HG03025 (cell line): ENCODE results near the gene LBX2.

Source experiments
- ATAC-seq: cut with Tn5 transposase; IDR thresholded peaks from one replicate; pipeline ENCODE4 v1.9.1; 2021; ENCODE audit warnings: mild to moderate bottlenecking, moderate library complexity; ENCODE audit not compliant: unreplicated experiment, low FRiP score

Gene LBX2

DNA sequence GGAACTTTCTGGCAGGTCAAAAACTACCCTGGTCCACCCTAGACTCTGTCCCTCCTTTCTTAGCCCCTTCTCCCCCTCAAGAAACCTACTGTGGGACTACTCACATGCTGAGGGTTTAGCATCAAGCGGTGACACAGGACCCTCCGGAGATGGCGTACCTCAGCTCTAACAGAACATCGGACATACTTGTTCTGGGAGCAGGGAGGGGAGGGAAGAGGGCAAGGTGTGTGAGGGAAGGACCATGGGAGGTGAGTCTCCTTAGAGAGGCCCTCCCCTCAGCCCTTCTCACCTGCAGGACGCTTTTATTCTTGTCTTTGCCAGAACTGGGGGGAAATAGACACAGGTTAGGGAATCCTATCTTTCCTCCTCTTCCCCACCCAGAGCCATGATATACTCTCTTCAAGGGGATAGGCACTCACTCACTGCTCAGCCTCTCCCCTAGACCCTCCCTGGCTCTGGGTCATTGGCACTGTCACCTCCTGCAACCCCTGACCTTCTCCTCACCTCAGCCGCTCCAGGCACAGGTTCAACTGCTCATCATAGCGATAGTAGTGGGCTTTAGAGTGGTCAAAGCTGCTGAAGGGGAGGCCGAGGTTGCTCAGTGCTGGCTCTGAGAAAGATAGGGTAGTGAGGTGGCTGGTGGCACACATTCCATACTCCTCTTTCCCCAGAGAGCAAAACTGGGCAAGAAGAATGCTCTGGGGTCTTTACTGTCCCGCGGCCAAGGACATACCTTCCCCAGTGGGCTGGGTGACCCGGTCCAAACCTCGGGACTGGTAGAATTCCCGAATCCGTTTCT lies 6.2 kb upstream of the LBX2 start:
- ATAC-seq = no peak

DNA sequence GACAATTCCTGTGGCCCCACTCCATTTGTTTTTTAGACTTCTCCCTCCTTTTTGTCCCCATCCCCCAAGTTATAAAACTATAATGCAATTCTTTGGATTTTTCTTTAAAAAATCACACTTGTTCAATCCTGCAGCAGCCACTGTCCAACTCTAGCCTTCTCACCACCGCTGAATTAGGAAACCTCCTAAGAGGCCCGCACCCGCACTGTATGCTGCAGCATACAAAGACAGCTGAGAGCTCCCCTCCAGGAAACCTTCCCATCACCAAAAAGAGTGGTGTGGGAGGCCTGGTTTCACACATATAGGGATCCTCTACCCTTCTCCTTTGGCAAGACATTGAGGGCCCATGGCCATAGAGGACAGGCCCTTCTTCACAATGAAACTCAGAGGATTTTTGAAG lies 5.2 kb upstream of the LBX2 start:
- no peak for ATAC-seq

DNA sequence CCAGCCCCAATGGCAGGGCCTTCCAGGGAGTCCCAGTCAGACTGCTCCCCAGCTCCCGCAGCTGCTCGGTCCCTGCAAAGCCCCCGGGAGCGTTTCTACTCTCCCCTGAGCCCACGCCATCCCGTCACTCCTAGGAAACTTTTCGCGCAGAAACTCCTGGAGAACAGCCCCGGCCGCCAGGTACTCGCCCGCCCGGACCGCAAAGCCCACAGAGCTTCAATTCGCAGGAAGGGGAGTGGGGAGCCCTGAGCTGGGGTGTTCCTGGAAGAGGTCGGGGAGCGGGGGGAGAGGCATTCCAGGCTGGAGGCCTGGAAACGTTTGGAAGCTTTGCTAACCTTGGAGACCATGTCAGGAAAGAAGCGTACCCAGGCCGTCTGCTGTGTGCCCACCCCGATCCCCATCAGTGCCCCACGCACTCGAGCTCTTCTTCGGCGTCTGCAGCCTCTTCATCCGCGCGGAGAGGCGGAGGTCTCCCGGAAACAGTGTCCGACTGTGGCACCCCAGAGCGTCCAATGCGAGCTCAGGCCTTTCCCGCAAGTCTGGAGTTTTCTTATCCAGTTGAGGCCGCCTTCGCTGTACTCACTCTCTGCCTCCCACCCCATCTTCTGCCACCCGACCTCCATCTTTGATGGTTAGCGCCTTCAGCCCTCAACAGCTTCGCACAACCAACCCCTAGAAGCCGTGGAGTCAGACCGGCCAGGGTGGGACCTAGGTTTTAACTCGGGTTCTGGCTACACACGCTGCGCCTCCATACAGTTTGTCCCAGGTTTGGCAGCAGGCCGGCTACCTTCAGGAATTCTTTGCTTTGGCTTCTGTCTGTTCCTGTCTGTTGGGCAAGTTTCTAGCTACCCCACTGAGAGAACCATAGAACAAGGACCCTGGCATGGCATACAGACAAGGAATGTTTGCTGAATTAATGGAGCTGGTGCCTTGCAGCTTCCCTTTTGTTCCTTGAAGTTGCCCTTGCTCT lies 4.4 kb upstream of the LBX2 start:
- no peak for ATAC-seq

DNA sequence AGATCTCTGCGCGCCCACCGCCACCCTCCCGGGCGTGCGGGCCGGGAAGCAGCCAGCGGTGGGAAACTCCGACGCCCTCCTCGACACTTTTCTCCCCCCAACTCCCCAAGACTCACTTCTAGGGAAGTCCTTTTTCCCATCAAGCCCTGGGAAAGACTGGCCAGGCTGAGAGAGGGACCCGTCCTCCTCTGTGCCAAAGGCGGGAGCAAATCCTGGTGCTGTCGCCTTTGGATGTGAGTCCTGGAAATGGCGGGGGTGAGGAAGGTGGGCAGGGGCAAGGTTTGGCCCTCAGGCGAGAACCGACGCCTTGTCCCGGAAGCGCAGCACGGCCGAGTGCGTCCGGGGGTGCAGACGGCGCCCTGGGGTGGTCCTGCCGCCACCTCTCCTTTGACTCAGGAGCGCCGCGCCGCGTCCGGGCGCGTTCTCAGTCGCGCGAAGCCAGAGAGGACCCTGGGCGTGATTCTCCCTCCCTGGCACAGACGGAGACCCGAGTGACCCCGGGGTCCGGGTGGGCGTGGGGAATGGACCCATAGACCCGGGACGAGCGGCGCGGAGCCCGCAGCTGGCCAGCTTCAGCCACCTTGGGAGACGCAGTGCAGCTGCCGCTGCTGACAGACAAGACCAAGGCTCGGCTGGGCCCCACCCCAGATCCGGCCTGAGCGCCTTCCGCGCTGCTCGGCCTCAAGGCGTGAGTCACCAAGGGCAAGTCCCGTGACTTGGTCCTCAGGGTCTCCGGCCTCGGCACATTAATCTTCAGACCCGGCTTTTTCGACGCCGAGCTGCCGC lies 3.5 kb upstream of the LBX2 start:
- ATAC-seq = no peak

DNA sequence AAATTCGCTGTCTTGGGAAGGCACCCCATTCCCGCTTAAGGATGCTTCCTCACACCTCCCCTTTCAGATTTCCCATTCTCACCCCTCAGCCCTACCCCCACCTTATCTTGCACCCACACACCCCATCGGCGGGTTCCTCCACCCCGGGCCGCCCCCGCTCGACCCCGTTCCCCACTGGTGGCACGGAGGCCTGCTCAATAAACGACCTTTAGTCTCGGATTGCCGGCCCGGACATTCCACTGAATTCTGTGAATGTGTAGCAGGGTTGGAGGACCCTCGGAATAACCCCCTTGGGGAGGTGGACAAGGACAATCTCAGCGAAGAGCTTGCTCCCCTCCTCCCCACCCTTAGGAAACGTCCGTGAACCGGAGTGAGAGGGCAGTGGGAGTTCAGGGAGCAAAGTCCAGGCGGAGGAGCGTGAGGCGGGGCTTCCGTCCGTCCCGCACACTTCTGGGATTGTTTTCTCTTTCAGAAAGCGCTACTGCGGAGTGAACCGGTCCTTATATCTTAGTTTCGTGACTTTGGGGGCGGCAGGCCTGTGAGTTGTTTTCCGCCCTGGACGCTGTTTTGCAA lies 2.8 kb upstream of the LBX2 start:
- ATAC-seq = no peak

DNA sequence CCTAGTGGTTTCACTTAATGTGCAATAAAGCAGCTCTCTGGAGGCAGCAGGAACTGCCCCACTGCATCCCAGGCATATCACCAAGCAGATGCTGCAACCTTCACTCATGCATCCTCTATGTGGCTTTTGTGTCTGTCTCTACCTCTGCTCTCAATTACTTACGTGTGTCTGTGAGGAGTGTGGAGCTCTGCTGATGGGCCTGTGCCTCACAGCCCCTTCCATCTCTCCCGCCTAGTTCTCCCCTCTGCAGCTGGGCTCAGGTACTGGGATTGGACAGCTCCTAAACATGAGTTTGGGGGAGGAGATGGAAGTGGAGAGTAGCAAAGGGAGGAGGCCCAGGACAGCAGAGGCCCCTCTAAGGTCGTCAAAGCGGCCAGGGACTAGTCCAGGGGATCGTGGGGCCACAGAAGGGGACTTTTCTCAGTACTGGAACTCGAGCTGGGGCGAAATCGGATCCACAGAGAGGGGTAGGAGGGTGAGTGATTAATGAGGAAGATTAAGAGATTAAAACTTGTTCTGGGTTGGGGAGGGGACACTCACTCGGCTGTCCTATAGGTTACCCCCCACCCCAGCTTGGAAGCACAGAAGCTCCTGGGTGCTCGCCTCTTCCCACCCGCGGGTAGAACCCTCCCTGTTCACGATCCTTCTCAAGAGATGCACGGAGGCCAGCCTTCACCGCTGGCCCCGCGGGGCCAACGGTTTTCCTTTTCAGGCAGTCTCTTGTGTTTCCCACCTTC lies 2.1 kb upstream of the LBX2 start:
- no peak for ATAC-seq

DNA sequence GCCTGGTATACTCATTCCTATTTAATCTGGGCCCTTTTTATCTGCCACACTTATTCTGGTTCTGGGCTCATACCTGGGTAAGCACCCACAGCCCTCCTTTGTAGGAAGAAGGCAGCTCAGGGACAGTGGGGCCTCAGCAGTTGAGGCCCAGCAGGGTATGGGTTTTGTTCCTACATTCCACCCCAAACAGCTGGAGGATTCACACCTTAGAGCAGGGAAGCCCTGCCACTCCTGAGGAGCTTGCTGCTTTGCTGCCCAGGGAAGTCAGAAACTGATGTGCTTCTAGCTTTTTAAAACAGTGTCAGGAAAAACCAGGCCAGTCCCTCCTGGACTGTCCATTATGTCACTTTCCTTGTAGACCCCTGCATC lies 1.2 kb upstream of the LBX2 start:
- no peak for ATAC-seq

DNA sequence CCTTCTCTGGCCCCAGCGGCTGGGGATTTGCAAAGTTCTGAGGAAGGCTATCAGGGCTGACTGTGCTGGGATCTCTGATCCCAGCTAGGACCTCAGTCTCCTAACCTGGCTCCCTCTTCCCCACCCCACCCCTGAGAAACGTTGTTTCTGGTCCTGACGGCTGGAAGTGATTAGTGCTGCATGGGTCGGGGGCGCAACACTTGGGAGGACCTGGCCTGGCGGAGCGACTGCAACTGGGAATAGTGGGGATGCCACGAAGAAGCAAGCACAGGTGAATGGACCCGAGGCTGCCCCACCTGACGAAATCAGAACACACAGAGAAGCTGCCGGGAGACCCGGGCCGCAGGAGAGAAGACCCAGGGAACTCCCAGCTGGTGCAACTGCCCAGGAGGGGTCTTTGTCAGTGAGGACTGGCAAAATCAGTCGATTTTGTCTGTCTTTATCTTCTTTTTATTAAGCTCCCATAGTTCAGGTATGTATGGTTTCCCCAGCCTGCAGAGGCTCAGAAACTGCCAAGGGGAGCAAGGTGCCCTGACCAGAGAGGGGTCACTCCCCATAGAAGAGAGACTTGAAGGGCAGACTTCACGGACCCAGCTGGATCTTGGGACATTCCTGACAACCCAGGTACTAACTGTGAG lies 656 bp upstream of the LBX2 start:
- ATAC-seq = no peak

DNA sequence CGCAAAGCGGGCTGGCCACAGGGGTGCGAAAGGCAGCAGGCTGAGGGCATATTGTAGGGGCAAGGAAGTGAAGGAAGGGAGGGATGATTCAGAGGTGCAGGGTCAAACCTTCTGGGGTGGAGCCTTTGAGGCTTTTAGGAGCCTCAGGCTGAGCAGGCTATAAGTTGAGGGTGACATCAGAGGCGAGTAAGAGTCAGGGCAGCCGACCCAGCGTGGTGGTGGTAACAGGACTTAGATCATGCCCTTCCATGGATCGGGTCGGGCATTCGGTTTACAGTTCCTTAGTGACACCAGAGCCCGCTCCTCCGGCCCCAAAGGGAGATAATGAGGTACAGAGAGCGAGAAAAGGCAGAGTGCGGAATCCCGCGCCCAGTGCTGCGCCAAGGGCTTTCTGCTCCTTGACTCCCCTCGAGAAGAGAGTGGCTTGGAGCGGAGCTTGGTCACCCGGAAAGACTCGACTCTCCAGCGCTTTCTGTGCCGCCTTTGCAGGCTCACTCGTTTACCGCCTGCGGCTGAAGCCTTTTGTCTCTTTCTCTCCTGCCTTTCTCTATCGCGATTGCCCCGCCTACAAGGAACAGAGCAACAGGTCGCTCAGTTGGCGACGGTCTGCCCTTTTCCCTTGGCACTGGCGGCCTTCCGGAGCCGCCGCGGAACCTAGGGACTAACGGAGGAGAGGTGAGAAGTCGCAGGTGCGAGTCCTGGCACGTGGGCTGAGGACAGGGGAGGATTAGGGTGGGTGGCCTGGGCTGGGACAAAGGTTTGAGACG lies 720 bp downstream of the LBX2 start:
- ATAC-seq = no peak

DNA sequence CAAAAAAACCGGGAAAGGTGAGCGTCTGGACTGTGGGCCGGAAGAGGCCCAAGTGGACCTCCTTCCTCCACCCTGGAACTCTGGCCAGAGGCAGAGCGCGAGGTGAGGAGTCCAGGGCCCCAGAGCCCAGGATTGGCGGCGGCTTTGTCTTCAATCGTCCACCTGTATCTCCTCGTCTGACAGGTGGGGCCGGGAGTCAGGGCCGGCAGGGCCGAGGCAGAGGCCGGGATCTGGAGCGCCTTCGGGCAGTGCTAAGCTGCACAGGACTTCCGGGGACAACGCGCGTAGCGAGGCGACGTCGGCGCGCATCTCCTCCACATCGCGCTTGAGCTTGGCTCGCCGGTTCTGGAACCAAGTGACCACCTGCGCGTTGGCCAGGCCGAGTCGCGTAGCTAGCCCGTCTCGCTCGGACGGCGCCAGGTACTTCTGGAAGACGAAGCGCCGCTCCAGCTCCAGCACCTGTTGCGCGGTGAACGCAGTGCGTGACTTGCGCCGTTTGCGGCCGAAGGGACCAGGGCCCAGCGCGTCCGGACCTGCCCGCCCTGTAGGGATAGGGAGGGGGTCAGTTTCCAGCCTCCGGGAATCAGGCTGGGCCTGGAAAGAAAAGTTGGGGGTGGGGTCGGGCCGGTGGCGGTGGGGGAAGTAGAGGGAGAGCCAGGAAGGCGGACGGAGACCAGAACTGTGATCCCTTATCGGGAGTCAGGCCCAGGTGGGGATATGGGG lies 1.5 kb downstream of the LBX2 start:
- no peak for ATAC-seq

DNA sequence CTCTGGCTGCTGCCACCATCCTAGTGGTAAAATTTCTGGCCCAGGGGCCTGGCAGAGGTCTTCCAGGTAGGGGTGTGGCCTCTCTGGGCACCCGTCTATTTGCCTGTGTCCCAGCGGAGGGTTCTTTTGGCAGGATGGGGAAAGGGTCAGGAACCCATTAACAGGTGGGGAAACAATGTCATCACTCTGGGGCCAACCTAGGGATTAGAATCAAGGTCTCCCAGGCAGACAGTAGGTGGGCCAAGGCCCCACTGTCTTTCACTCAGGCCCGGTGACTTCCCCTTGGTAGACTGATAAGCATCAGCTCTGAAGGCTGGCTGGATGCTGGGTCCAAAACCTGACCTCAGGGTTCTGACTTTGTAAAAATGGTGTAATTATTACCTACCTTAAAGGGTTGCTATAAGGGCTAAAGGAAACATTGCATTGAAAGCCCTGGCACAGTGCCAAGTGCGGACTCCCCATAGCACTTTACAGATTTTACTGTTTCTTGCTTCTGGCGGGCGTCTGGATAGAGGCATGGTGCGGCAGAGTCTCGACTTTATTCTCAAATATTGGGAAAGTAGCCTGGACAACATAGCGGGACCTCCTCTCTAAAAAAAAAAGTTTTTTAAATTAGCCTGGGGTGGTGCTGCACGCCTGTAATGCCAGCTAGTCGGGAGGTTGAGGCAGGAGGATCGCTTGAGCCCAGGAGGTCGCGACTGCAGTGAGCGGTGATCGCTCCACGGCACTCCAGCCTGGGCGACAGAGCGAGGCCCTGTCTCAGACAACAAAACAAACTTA lies 2.2 kb downstream of the LBX2 start:
- ATAC-seq = no peak

DNA sequence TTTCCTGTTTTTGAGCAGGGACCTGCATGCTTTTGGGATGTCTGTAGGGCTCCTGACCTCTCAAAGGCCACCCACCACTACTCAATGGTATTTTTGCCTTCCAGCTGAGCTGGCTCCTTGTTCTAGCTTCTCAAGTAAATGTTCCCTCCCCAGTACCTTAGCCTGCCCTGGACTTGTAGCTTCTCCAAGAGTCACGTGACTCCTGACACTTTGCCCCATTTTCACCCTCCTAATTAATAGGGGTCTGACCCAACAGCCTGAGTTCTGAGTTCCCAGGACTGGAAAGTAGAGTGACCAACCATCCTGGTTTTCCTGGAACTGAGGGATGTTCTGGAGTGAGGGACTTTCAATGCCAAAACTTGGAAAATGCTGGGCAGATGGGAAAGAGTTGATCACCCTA lies 4.0 kb downstream of the LBX2 start:
- ATAC-seq = no peak

DNA sequence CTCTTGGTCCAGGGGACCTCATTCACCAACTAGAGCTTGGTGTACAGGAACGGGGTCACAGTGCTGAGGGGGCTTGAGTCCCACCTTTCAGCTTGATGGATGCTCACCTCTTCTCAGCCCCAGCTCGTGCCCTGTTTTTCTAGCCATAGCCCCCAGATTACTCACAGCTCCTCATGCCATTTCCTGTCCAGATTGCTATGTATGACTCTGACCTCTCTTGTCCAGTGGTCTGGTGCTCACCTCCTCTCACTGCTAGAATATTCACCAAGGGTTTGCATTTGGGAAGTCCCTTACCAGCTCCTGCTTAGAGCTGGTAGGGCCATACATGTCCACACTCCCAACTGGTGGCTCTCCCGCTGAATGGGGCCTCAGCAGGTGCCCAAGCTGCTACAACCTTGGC lies 5.9 kb downstream of the LBX2 start:
- no peak for ATAC-seq

DNA sequence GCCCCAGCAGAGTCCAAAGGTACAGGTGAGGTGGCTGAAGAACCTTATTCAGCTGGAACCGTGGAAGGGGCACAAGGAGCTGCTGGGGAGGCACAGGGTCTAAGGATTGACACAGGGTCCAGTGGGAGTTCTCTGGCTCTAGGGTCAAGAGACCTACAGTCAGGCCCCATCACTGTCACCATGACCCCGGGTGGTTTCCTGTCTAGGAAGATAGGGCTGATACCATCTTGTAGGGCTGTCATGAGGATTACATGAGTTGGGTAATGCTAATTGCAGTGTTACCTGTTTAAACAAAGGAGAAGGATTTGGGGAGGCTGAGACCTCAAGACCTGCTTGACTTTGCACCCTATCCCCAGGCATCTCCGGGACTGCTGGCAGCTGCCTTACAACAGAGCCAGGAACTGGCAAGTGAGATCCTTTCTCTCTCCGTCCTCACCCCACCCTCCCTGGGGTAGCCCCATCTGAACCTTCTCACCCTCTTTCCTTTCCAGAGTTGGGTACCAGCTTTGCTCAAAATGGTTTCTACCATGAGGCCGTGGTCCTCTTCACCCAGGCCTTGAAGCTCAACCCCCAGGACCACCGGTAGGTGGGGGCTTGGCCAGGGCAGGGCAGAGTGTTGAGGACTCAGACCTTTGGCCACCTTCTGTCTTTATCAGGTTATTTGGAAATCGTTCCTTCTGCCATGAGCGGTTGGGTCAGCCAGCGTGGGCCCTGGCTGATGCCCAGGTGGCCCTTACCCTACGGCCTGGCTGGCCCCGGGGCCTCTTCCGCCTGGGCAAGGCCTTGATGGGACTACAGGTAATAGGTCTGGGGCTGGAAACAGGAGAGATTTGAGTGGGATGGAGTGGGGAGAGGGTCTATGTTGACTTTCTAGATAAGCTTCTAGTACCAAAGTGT lies 7.5 kb downstream of the LBX2 start:
- no peak for ATAC-seq

DNA sequence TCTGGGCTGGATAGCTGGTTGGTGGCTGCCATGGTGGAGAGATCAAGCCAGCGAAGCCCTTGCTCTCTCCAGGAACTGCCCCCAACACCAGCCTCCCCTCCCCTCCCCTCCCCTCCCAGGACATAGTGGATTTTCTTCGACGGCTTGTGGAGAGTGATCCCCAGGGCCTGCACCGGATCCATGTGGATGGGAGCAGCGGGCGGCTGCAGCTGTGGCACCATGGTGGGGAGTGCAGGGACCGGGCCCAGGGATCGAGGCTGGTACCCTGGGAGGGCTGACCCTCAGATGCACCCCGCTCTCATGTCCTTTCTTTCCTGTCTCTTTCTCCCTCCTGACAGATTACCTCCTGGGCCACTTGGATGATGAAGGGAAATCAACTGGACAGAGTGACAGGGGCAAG lies 9.5 kb downstream of the LBX2 start:
- no peak for ATAC-seq
